Measurements from ENCODE around the gene MACROD2. TPM values are rescaled to one million over a fixed set of nuclear protein-coding genes. Genes with fewer than 3 reads are reported as not detected.

Gene MACROD2
- total RNA-seq, 1 experiment from 2014 or later: 3.1 TPM

DNA sequence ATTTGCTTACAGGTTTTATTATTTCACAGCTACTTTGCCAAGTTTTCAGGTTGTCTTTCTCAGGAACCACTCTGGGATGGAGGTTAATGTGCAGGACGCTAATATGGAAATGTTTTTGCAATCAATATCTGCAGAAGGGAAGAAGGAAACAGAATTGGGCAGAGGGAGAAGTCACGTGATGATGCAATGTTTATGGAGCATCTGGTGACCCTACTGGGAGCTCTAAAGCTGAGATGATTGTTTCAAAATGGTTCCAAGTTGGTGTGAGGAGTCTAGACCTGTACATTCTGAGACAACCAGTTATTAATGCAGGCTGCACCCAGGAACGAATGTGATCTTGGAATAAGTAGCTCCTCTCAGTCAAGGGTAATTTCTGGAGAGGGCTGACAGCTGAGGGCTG is 1247.5 kb downstream of the MACROD2 start:
- no peaks in the 10 kb centered on the region for H3K36me3 Mint-ChIP-seq (ENCODE audit: insufficient read depth, unreplicated experiment)
- H3K4me3 Mint-ChIP-seq (ENCODE audit: unreplicated experiment): no peak overlapping the region
- H3K9me3 Mint-ChIP-seq (ENCODE audit: unreplicated experiment): no peaks in the 10 kb centered on the region
- ChIA-PET POLR2A (interaction anchor here (1.6 kb wide), 1 partner anchor 23 kb away, joined by 4 read pairs; no protein-coding TSS in a partner anchor), CTCF (interaction anchor here (0.6 to 1.0 kb wide), 2 partner anchors 10 to 646 kb away, joined by 3 to 4 read pairs; no protein-coding TSS in a partner anchor)
- no peak overlapping the region for H3K27ac Mint-ChIP-seq (ENCODE audit: low read depth, unreplicated experiment)
- H3K27me3 Mint-ChIP-seq (ENCODE audit: insufficient read depth, unreplicated experiment): no peaks in the 10 kb centered on the region
- intact Hi-C loops (cut with micrococcal nuclease): no loop called here
- no peaks in the 10 kb centered on the region for H3K4me1 Mint-ChIP-seq (ENCODE audit: insufficient read depth, unreplicated experiment)
- no peak for DNase-seq (ENCODE audit: unreplicated experiment)
- BruUV-seq (replicated peaks): no TSS peak
- TF ChIP-seq, protein P1, sequence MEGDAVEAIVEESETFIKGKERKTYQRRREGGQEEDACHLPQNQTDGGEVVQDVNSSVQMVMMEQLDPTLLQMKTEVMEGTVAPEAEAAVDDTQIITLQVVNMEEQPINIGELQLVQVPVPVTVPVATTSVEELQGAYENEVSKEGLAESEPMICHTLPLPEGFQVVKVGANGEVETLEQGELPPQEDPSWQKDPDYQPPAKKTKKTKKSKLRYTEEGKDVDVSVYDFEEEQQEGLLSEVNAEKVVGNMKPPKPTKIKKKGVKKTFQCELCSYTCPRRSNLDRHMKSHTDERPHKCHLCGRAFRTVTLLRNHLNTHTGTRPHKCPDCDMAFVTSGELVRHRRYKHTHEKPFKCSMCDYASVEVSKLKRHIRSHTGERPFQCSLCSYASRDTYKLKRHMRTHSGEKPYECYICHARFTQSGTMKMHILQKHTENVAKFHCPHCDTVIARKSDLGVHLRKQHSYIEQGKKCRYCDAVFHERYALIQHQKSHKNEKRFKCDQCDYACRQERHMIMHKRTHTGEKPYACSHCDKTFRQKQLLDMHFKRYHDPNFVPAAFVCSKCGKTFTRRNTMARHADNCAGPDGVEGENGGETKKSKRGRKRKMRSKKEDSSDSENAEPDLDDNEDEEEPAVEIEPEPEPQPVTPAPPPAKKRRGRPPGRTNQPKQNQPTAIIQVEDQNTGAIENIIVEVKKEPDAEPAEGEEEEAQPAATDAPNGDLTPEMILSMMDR (IDR thresholded peaks at IDR 0.05; ENCODE audit: unreplicated experiment): no peak

DNA sequence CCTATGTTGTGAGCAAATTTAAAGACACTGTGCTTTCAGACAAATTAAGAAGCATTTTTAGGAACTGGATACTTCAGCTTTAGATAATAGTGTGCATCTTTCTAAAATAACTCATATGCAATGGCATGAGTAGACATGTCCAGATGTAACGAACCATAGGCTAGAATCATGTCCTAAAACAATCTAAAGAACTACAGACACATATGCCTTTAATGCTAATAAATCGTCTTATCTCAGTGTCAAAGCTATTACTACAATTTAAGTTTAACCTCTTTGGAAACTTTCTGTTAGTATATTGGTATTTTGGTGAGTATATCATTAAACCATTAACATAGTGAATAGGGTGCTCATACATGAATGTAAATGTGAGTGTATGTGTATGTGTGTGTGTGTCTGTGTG is 1250.6 kb downstream of the MACROD2 start:
- intact Hi-C loops (cut with micrococcal nuclease): no loop called here
- TF ChIP-seq, protein P1 (IDR thresholded peaks at IDR 0.05; ENCODE audit: unreplicated experiment): no peak
- H3K4me3 Mint-ChIP-seq (ENCODE audit: unreplicated experiment): no peak overlapping the region
- no peak overlapping the region for H3K27ac Mint-ChIP-seq (ENCODE audit: low read depth, unreplicated experiment)
- H3K36me3 Mint-ChIP-seq (ENCODE audit: insufficient read depth, unreplicated experiment): no peaks in the 10 kb centered on the region
- no peaks in the 10 kb centered on the region for H3K27me3 Mint-ChIP-seq (ENCODE audit: insufficient read depth, unreplicated experiment)
- no peaks in the 10 kb centered on the region for H3K9me3 Mint-ChIP-seq (ENCODE audit: unreplicated experiment)
- BruUV-seq (replicated peaks): no TSS peak
- no peak for DNase-seq (ENCODE audit: unreplicated experiment)
- no peaks in the 10 kb centered on the region for H3K4me1 Mint-ChIP-seq (ENCODE audit: insufficient read depth, unreplicated experiment)
- POLR2A ChIA-PET: interaction anchor here (0.7 to 1.3 kb wide), 3 partner anchors 13 to 283 kb away, joined by 3 read pairs; no protein-coding TSS in a partner anchor
- CTCF ChIA-PET: interaction anchor here (0.7 kb wide), 2 partner anchors 57 to 287 kb away, joined by 3 read pairs; no protein-coding TSS in a partner anchor

DNA sequence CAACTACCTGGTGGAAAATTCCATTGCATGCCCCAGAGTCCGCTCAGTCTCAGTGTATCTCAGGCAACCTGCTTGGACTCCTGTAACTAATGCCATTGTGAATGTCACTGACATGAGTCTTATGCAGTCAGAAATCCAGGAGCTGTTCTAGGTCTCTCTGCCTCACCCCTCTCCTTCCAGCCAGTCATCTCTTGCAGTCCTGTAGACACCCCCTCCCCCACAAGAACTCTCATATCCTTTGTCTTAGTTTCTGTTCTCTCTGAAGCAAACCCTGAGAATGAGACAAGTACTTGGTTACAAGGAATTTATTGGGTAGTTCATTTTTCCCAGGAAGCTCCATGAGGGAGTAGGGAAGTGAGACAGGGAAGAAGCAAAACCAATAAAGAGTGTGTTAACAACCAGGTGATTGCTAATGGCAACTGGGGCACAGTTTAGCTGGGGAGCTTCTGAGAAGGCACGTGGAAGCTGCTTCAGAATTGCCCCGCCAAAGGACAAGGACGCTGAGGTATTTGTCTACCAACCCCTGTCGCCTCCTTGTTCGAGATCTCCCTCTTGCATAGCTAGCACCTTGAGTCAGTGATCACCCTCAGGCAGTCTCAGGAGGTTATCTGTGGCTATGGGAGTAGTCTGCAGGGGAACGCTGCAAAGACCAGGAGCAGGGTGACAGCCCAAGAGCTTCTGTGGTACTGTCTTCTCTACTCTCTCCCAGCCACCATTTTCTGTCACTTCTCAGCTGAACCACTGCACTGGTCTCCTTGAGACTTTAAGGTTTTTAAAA is 1253.5 kb downstream of the MACROD2 start:
- no peaks in the 10 kb centered on the region for H3K4me1 Mint-ChIP-seq (ENCODE audit: insufficient read depth, unreplicated experiment)
- BruUV-seq (replicated peaks): no TSS peak
- no peak for DNase-seq (ENCODE audit: unreplicated experiment)
- POLR2A ChIA-PET: interaction anchor here (0.6 kb wide), 1 partner anchor 18 kb away, joined by 3 read pairs; no protein-coding TSS in a partner anchor
- intact Hi-C loops (cut with micrococcal nuclease): no loop called here
- CTCF ChIA-PET: interaction anchor here (0.6 to 1.6 kb wide), 3 partner anchors 9 to 22 kb away, joined by 3 to 4 read pairs (median 3); no protein-coding TSS in a partner anchor
- TF ChIP-seq, protein P1 (IDR thresholded peaks at IDR 0.05; ENCODE audit: unreplicated experiment): no peak
- no peaks in the 10 kb centered on the region for H3K27me3 Mint-ChIP-seq (ENCODE audit: insufficient read depth, unreplicated experiment)
- H3K9me3 Mint-ChIP-seq (ENCODE audit: unreplicated experiment): no peaks in the 10 kb centered on the region
- H3K36me3 Mint-ChIP-seq (ENCODE audit: insufficient read depth, unreplicated experiment): no peaks in the 10 kb centered on the region
- H3K27ac Mint-ChIP-seq (ENCODE audit: low read depth, unreplicated experiment): no peak overlapping the region
- H3K4me3 Mint-ChIP-seq (ENCODE audit: unreplicated experiment): no peak overlapping the region

DNA sequence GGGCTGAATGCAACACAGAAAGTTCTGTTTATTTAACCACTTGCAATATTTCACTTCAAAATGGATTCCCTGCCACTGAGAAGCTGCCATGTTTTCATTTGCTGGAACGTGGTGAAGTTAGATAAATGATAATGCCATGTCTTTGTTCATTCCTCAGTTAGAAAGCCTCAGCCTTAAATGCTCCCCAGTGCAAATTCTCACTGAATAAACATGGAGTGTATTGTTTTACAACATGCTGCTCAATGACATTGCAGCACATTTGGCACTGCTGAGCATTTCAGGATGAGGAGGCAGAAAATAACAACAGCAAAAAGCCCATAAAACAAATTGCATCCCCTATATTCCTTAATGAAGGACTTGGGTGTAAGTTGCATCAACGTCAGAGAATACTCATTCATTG is 1255.9 kb downstream of the MACROD2 start:
- H3K9me3 Mint-ChIP-seq (ENCODE audit: unreplicated experiment): no peaks in the 10 kb centered on the region
- CTCF ChIA-PET: interaction anchor here (0.6 to 1.3 kb wide), 3 partner anchors 9 to 88 kb away, joined by 3 to 5 read pairs (median 3); no protein-coding TSS in a partner anchor
- no TSS peak for BruUV-seq (replicated peaks)

More for the DNA sequence above, 1255.9 kb downstream of the MACROD2 start:
- intact Hi-C loops (cut with micrococcal nuclease): no loop called here
- no peak for DNase-seq (ENCODE audit: unreplicated experiment)
- POLR2A ChIA-PET: interaction anchor here (0.8 kb wide), 1 partner anchor 189 kb away, joined by 3 read pairs; no protein-coding TSS in a partner anchor
- TF ChIP-seq, protein P1 (IDR thresholded peaks at IDR 0.05; ENCODE audit: unreplicated experiment): no peak
- Mint-ChIP-seq H3K4me3 (ENCODE audit: unreplicated experiment) (no peak overlapping the region), H3K27me3 (ENCODE audit: insufficient read depth, unreplicated experiment) (no peaks in the 10 kb centered on the region), H3K36me3 (ENCODE audit: insufficient read depth, unreplicated experiment) (no peaks in the 10 kb centered on the region), H3K27ac (ENCODE audit: low read depth, unreplicated experiment) (no peak overlapping the region), H3K4me1 (ENCODE audit: insufficient read depth, unreplicated experiment) (no peaks in the 10 kb centered on the region)

Measured in MCF 10A (cell line).